Chondrocyte (in vitro differentiated cells): ENCODE results near the gene MRPS2. TPM values are rescaled to one million over a fixed set of nuclear protein-coding genes. Genes with fewer than 3 reads are reported as not detected.
A peak's percentile ranks its signal among the peaks of the same experiment; 100 is the strongest.

ENCODE experiments used
- DNase-seq: peaks from one replicate; pipeline ENCODE4 v3.0.0; 2021; ENCODE audit warnings: mixed read lengths, low spot score
- H3K27ac Mint-ChIP-seq: one replicate; pipeline ENCODE4 v1.8.0; 2021; ENCODE audit warnings: mild to moderate bottlenecking, moderate library complexity, mixed read lengths; ENCODE audit not compliant: unreplicated experiment
- H3K27me3 Mint-ChIP-seq: 2 replicates; pipeline ENCODE4 v1.8.0; 2021; ENCODE audit warnings: low read depth, mixed read lengths
- H3K36me3 Mint-ChIP-seq: 2 replicates; pipeline ENCODE4 v1.8.0; 2021; ENCODE audit warnings: low read depth, mixed read lengths
- H3K4me1 Mint-ChIP-seq: 2 replicates; pipeline ENCODE4 v1.8.0; 2021; ENCODE audit warnings: low read depth, mild to moderate bottlenecking, mixed read lengths
- H3K4me3 Mint-ChIP-seq: one replicate; pipeline ENCODE4 v1.8.0; 2021; ENCODE audit warnings: mild to moderate bottlenecking, moderate library complexity, mixed read lengths; ENCODE audit not compliant: unreplicated experiment
- H3K9me3 Mint-ChIP-seq: 2 replicates; pipeline ENCODE4 v1.8.0; 2021; ENCODE audit warnings: low read depth, mixed read lengths
- total RNA-seq: library from RNA; stranded (reverse); gene quantifications from 3 replicates; pipeline ENCODE4 v1.2.1, GENCODE V29; 2021
- TF ChIP-seq, protein P1 (sequence below): fragments of 200-600 bp; sonication (generic); IDR thresholded peaks from 2 replicates; pipeline ENCODE4 v1.5.0; 2021; ENCODE audit warnings: antibody characterized with exemption, mild to moderate bottlenecking, moderate library complexity

The MRPS2 gene
- total RNA-seq, 1 donor from 2014 or later: 24.4 TPM

GRCh38 chr9:135492886-135493669, 7.4 kb upstream of the MRPS2 start:
- DNase-seq: peak; percentile 64
- Mint-ChIP-seq H3K36me3 (peaks cover 4% of the 10 kb centered on the region), H3K4me1 (no peaks in the 10 kb centered on the region), H3K9me3 (no peaks in the 10 kb centered on the region), H3K27me3 (no peaks in the 10 kb centered on the region), H3K4me3 (no peak overlapping the region), H3K27ac (no peak overlapping the region)
- TF ChIP-seq, protein P1, sequence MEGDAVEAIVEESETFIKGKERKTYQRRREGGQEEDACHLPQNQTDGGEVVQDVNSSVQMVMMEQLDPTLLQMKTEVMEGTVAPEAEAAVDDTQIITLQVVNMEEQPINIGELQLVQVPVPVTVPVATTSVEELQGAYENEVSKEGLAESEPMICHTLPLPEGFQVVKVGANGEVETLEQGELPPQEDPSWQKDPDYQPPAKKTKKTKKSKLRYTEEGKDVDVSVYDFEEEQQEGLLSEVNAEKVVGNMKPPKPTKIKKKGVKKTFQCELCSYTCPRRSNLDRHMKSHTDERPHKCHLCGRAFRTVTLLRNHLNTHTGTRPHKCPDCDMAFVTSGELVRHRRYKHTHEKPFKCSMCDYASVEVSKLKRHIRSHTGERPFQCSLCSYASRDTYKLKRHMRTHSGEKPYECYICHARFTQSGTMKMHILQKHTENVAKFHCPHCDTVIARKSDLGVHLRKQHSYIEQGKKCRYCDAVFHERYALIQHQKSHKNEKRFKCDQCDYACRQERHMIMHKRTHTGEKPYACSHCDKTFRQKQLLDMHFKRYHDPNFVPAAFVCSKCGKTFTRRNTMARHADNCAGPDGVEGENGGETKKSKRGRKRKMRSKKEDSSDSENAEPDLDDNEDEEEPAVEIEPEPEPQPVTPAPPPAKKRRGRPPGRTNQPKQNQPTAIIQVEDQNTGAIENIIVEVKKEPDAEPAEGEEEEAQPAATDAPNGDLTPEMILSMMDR: no peak

- DNase-seq: peak; percentile 66
- TF ChIP-seq, protein P1: no peak
Observed at GRCh38 chr9:135494791-135495559, 5.5 kb upstream of the MRPS2 start.

GRCh38 chr9:135498381-135499126, 1.9 kb upstream of the MRPS2 start:
- H3K27me3 Mint-ChIP-seq: no peaks in the 10 kb centered on the region
- no peaks in the 10 kb centered on the region for H3K36me3 Mint-ChIP-seq
- DNase-seq: peak; percentile 56

More at GRCh38 chr9:135494791-135495559, 5.5 kb upstream of the MRPS2 start:
- Mint-ChIP-seq H3K36me3 (no peaks in the 10 kb centered on the region), H3K4me1 (peaks cover 7% of the 10 kb centered on the region), H3K9me3 (no peaks in the 10 kb centered on the region), H3K27me3 (no peaks in the 10 kb centered on the region), H3K27ac (no peak overlapping the region), H3K4me3 (no peak overlapping the region)

GRCh38 chr9:135499326-135500070, 984 bp upstream of the MRPS2 start:
- TF ChIP-seq, protein P1: no peak
- no peak overlapping the region for H3K27ac Mint-ChIP-seq
- peaks cover 18% of the 10 kb centered on the region for H3K4me1 Mint-ChIP-seq
- H3K36me3 Mint-ChIP-seq: peaks cover 4% of the 10 kb centered on the region
- H3K4me3 Mint-ChIP-seq: peak overlapping the region; percentile 89
- no peaks in the 10 kb centered on the region for H3K27me3 Mint-ChIP-seq
- DNase-seq: peak; percentile 97
- H3K9me3 Mint-ChIP-seq: no peaks in the 10 kb centered on the region

More at GRCh38 chr9:135498381-135499126, 1.9 kb upstream of the MRPS2 start:
- H3K4me1 Mint-ChIP-seq: peaks cover 18% of the 10 kb centered on the region
- no peak overlapping the region for H3K27ac Mint-ChIP-seq
- H3K9me3 Mint-ChIP-seq: no peaks in the 10 kb centered on the region
- H3K4me3 Mint-ChIP-seq: no peak overlapping the region
- TF ChIP-seq, protein P1: no peak
